Astrocyte (in vitro differentiated cells and primary cell): Measurements from ENCODE around the gene DSP. TPM values are rescaled to one million over a fixed set of nuclear protein-coding genes. Genes with fewer than 3 reads are reported as not detected.

ENCODE experiments used
- DNase-seq: peaks from one replicate; pipeline ENCODE4 v3.0.0-alpha.2; 2010; ENCODE audit warnings: low read depth
- FAIRE-seq: peaks from 2 replicates; lab custom pipeline; 2011; peaks lifted over from hg19 to GRCh38; lab: Jason Lieb, UNC
- H2AFZ ChIP-seq: 2 replicates; pipeline ENCODE4 v1.6.0; 2012; ENCODE audit warnings: low read depth, low read length, inconsistent platforms
- H3K27ac ChIP-seq: 2 replicates; pipeline ENCODE4 v1.5.1; 2011; ENCODE audit warnings: low read depth, low read length, inconsistent platforms
- H3K27me3 ChIP-seq: 2 replicates; pipeline ENCODE4 v1.6.0; 2011; ENCODE audit warnings: low read length, inconsistent platforms; ENCODE audit not compliant: insufficient read depth
- H3K36me3 ChIP-seq: 2 replicates; pipeline ENCODE4 v1.5.1; 2011; ENCODE audit warnings: low read length, inconsistent platforms; ENCODE audit not compliant: insufficient read depth
- H3K4me1 ChIP-seq: 2 replicates; pipeline ENCODE4 v1.5.1; 2011; ENCODE audit warnings: low read length, inconsistent platforms; ENCODE audit not compliant: insufficient read depth
- H3K4me2 ChIP-seq: 2 replicates; pipeline ENCODE4 v1.6.0; 2012; ENCODE audit warnings: low read length, inconsistent platforms
- H3K4me3 ChIP-seq: 2 replicates; pipeline ENCODE4 v1.5.1; 2011; ENCODE audit warnings: low read depth, mild to moderate bottlenecking, low read length, inconsistent platforms; ENCODE audit not compliant: insufficient read depth
- H3K79me2 ChIP-seq: 2 replicates; pipeline ENCODE4 v1.6.0; 2012; ENCODE audit warnings: mild to moderate bottlenecking, low read length, inconsistent platforms; ENCODE audit not compliant: insufficient read depth
- H3K9ac ChIP-seq: 2 replicates; pipeline ENCODE4 v1.6.0; 2012; ENCODE audit warnings: mild to moderate bottlenecking, low read length, inconsistent platforms
- H3K9me3 ChIP-seq: 2 replicates; pipeline ENCODE4 v1.5.1; 2012; ENCODE audit warnings: low read depth, mild to moderate bottlenecking, low read length, inconsistent platforms; ENCODE audit not compliant: insufficient read depth
- H4K20me1 ChIP-seq: 2 replicates; pipeline ENCODE4 v1.6.0; 2012; ENCODE audit warnings: low read length, inconsistent platforms; ENCODE audit not compliant: insufficient read depth
- H3K27ac Mint-ChIP-seq: one replicate; pipeline ENCODE4 v1.8.0; 2021; ENCODE audit warnings: mild to moderate bottlenecking, mixed read lengths; ENCODE audit not compliant: unreplicated experiment
- H3K27me3 Mint-ChIP-seq: one replicate; pipeline ENCODE4 v1.8.0; 2021; ENCODE audit warnings: low read depth, mixed read lengths; ENCODE audit not compliant: unreplicated experiment
- H3K36me3 Mint-ChIP-seq: one replicate; pipeline ENCODE4 v1.8.0; 2021; ENCODE audit warnings: low read depth, mixed read lengths; ENCODE audit not compliant: unreplicated experiment
- H3K4me1 Mint-ChIP-seq: one replicate; pipeline ENCODE4 v1.8.0; 2021; ENCODE audit warnings: low read depth, mixed read lengths; ENCODE audit not compliant: unreplicated experiment
- H3K4me3 Mint-ChIP-seq: one replicate; pipeline ENCODE4 v1.8.0; 2021; ENCODE audit warnings: mild to moderate bottlenecking, moderate library complexity, mixed read lengths; ENCODE audit not compliant: unreplicated experiment
- H3K9me3 Mint-ChIP-seq: one replicate; pipeline ENCODE4 v1.8.0; 2021; ENCODE audit warnings: mild to moderate bottlenecking, mixed read lengths; ENCODE audit not compliant: unreplicated experiment
- CTCF ChIP-seq: IDR thresholded peaks from 2 replicates; pipeline ENCODE4 v1.5.1; 2011; ENCODE audit warnings: low read depth, mild to moderate bottlenecking, inconsistent platforms, low read length, moderate library complexity; ENCODE audit not compliant: insufficient read depth
- EZH2 ChIP-seq: IDR thresholded peaks from 2 replicates; pipeline ENCODE4 v1.6.1; 2012; ENCODE audit warnings: mild to moderate bottlenecking, low read length, inconsistent platforms; ENCODE audit not compliant: insufficient read depth
- total RNA-seq: library from RNA; stranded (reverse); gene quantifications from 2 replicates; pipeline ENCODE4 v1.2.1, GENCODE V29; 2021

The DSP gene
- total RNA-seq, 1 donor from 2014 or later, result 468 TPM

- H3K27me3 Mint-ChIP-seq, result no peaks in the 10 kb centered on the region
- H3K27me3 ChIP-seq, result no peaks in the 10 kb centered on the region
- peaks cover 10% of the 10 kb centered on the region for H3K36me3 ChIP-seq
- no peak overlapping the region for H3K27ac Mint-ChIP-seq
- peaks cover 94% of the 10 kb centered on the region for H3K79me2 ChIP-seq
- H3K4me3 ChIP-seq, result no peak overlapping the region
- peaks cover 54% of the 10 kb centered on the region for H3K4me1 Mint-ChIP-seq
- FAIRE-seq (no peak), DNase-seq (no peak)
- peaks cover 25% of the 10 kb centered on the region for H3K36me3 Mint-ChIP-seq
- no peaks in the 10 kb centered on the region for H3K9me3 ChIP-seq
- no peak overlapping the region for H3K9ac ChIP-seq
- no peak overlapping the region for H3K4me3 Mint-ChIP-seq
- no peak overlapping the region for H3K27ac ChIP-seq
- no peak overlapping the region for H3K4me2 ChIP-seq
- no peak for TF ChIP-seq EZH2
- no peak for TF ChIP-seq CTCF
- H3K4me1 ChIP-seq, result peaks cover 7% of the 10 kb centered on the region
- H2AFZ ChIP-seq, result no peak overlapping the region
- H4K20me1 ChIP-seq, result peaks cover 32% of the 10 kb centered on the region
- H3K9me3 Mint-ChIP-seq, result no peaks in the 10 kb centered on the region
These were observed 8.9 kb downstream of the DSP start for GRCh38 chr6:7550433-7550801.

- H3K9me3 ChIP-seq, result no peaks in the 10 kb centered on the region
- Mint-ChIP-seq H3K4me3 (peak overlapping the region; percentile 8), H3K27ac (no peak overlapping the region), H3K9me3 (no peaks in the 10 kb centered on the region), H3K27me3 (no peaks in the 10 kb centered on the region), H3K36me3 (peaks cover 18% of the 10 kb centered on the region), H3K4me1 (peaks cover 35% of the 10 kb centered on the region)
- H3K27me3 ChIP-seq, result no peaks in the 10 kb centered on the region
- H3K27ac ChIP-seq, result no peak overlapping the region
- H3K36me3 ChIP-seq, result peaks cover 32% of the 10 kb centered on the region
- no peak overlapping the region for H3K4me3 ChIP-seq
- no peak overlapping the region for H3K9ac ChIP-seq
- DNase-seq (no peak), FAIRE-seq (no peak)
- no peak overlapping the region for H2AFZ ChIP-seq
- no peaks in the 10 kb centered on the region for H3K4me1 ChIP-seq
- H3K79me2 ChIP-seq, result peaks cover 59% of the 10 kb centered on the region
- TF ChIP-seq EZH2 (no peak), CTCF (no peak)
- H3K4me2 ChIP-seq, result no peak overlapping the region
- peaks cover 26% of the 10 kb centered on the region for H4K20me1 ChIP-seq
These were observed 13.2 kb downstream of the DSP start for GRCh38 chr6:7554533-7555275.

- Mint-ChIP-seq H3K27ac (no peak overlapping the region), H3K4me1 (peaks cover 39% of the 10 kb centered on the region), H3K9me3 (no peaks in the 10 kb centered on the region)
These were observed 14.2 kb downstream of the DSP start for GRCh38 chr6:7555671-7556070.

More at GRCh38 chr6:7555671-7556070, 14.2 kb downstream of the DSP start:
- DNase-seq (no peak), FAIRE-seq (no peak)
- Histone ChIP-seq H3K4me1 (no peaks in the 10 kb centered on the region), H3K9ac (no peak overlapping the region), H3K79me2 (peaks cover 49% of the 10 kb centered on the region), H3K4me2 (no peak overlapping the region), H3K36me3 (peaks cover 39% of the 10 kb centered on the region), H3K27me3 (no peaks in the 10 kb centered on the region), H3K9me3 (no peaks in the 10 kb centered on the region), H2AFZ (no peak overlapping the region), H4K20me1 (peaks cover 26% of the 10 kb centered on the region), H3K27ac (no peak overlapping the region), H3K4me3 (no peak overlapping the region)
- TF ChIP-seq EZH2 (no peak), CTCF (no peak)
- Mint-ChIP-seq H3K27me3 (no peaks in the 10 kb centered on the region), H3K36me3 (peaks cover 18% of the 10 kb centered on the region), H3K4me3 (peak overlapping the region; percentile 60)
